GM23248 (cell line): Measurements from ENCODE around the gene RCE1.

Experiments
- EZH2 ChIP-seq: fragments of 200-600 bp; sonication (generic); IDR thresholded peaks from 2 replicates; pipeline ENCODE4 v1.6.1; 2018; ENCODE audit warnings: antibody characterized with exemption, mild to moderate bottlenecking; ENCODE audit not compliant: insufficient read depth, poor library complexity, severe bottlenecking
- EZH2phosphoT487 ChIP-seq: fragments of 200-600 bp; sonication (generic); IDR thresholded peaks from 2 replicates; pipeline ENCODE4 v1.6.1; 2018; ENCODE audit warnings: antibody characterized with exemption, moderate library complexity, mild to moderate bottlenecking, low read depth; ENCODE audit not compliant: insufficient read depth

DNA sequence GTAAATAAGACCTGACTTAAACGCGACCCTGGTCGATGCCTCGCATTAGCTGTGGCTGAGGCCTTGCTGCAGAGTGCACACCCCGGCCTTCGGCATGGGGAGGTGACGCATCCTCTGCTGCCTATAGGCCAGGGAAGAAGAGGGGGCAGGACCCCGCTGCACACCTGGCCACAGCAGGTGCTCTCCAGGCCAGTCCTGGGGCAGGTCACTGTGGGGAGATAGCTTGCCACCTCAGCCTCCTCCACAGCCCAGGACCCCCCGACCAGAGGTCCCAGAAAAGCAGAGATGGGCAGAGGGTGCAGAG is 26.3 kb downstream of the RCE1 start:
- TF ChIP-seq EZH2 (no peak), EZH2phosphoT487 (no peak)
